Epithelial cell of umbilical artery (primary cell): ENCODE results near the gene ATP1B1. TPM values are rescaled to one million over a fixed set of nuclear protein-coding genes. Genes with fewer than 3 reads are reported as not detected.

ENCODE experiments used
- total RNA-seq: library from RNA; depleted of rRNA; stranded (reverse); fragments of >200 nt; gene quantifications from 2 replicates; pipeline ENCODE4 v1.2.3, GENCODE V29; 2014

Gene ATP1B1
- 13.3 and 33.3 TPM in 2 replicates for total RNA-seq

GRCh38 chr1:169106095-169106920 lies at the start of gene ATP1B1:
Gene ATP1B1 (plus strand): TSS chr1:169106690. CDS start chr1:169106830, 140 bp downstream.

